ENCODE measurements around the gene TAGAP.
"Not testable (repeated sequence)": the region's sequence is repeated elsewhere in the genome, so short reads cannot be mapped to it uniquely, and the experiment has no call there.

TAGAP gene

DNA sequence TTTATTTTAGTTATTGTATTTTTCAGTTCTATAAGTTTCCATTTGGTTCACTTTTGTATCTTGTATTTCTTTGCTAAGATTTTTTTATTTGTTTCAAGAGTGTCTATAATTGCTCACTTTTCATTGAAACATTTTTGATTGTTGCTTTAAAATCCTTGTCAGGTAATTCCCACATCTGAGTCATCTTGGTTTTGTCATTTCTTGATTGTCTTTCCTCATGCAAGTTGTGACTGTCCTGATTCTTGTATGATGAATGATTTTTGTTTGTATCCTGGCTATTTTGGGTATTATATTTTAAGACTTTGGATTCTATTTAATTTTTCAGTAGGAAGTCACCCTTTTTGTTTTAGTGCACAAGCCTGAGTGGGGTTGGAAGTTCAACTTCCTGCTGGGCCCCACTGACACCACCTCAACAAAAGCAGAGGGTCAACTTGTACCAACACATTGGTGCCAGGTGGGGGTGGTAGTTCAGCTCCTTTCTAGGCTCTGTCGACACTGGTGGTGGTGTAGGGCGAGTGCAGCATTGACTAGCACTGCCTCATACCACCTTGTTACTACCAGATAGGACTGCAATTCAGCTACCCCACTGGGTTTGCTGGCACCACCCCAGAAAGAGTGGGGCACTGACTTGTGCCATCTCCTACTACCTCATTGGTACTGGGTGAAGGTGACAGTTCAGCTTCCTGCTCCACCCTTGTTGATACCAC is 53.6 kb downstream of the TAGAP start:
- peaks cover 6% of the 10 kb centered on the region; the same call in 1 of the 2 replicates for H3K9me3 ChIP-seq (ENCODE audit: low read length)
- no peaks in the 10 kb centered on the region for H3K9me2 ChIP-seq (ENCODE audit: low read depth, low read length)
- no peaks in the 10 kb centered on the region for H4K20me1 ChIP-seq (ENCODE audit: insufficient read depth, low read length)
- H3K27ac ChIP-seq (ENCODE audit: low read depth, low read length, poor library complexity, severe bottlenecking) = no peak overlapping the region
- H2AFZ ChIP-seq (ENCODE audit: low read length) = no peak overlapping the region
- no peaks in the 10 kb centered on the region for H3K27me3 ChIP-seq (ENCODE audit: insufficient read depth, low read length)
- H3K4me3 ChIP-seq (ENCODE audit: low read depth, low read length, poor library complexity, severe bottlenecking) = no peak overlapping the region
- no peak overlapping the region for H3K4me2 ChIP-seq (ENCODE audit: low read length)
- no peaks in the 10 kb centered on the region for H3K4me1 ChIP-seq (ENCODE audit: insufficient read depth, low read length, severe bottlenecking)
- no peak overlapping the region for H3K9ac ChIP-seq (ENCODE audit: low read length)
- no peak for TF ChIP-seq EZH2 (IDR thresholded peaks at IDR 0.05; ENCODE audit: borderline replicate concordance, low read length)
- TF ChIP-seq, protein P1, sequence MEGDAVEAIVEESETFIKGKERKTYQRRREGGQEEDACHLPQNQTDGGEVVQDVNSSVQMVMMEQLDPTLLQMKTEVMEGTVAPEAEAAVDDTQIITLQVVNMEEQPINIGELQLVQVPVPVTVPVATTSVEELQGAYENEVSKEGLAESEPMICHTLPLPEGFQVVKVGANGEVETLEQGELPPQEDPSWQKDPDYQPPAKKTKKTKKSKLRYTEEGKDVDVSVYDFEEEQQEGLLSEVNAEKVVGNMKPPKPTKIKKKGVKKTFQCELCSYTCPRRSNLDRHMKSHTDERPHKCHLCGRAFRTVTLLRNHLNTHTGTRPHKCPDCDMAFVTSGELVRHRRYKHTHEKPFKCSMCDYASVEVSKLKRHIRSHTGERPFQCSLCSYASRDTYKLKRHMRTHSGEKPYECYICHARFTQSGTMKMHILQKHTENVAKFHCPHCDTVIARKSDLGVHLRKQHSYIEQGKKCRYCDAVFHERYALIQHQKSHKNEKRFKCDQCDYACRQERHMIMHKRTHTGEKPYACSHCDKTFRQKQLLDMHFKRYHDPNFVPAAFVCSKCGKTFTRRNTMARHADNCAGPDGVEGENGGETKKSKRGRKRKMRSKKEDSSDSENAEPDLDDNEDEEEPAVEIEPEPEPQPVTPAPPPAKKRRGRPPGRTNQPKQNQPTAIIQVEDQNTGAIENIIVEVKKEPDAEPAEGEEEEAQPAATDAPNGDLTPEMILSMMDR (IDR thresholded peaks at IDR 0.05; ENCODE audit: low read length) = peak; percentile 41; the same call in 1 of the 2 replicates
- no peaks in the 10 kb centered on the region for H3F3A ChIP-seq (ENCODE audit: insufficient read depth, low read length)
- H3K36me3 ChIP-seq (ENCODE audit: insufficient read depth, low read length) = no peaks in the 10 kb centered on the region
- no peaks in the 10 kb centered on the region for H3K79me2 ChIP-seq (ENCODE audit: insufficient read depth, low read length)

DNA sequence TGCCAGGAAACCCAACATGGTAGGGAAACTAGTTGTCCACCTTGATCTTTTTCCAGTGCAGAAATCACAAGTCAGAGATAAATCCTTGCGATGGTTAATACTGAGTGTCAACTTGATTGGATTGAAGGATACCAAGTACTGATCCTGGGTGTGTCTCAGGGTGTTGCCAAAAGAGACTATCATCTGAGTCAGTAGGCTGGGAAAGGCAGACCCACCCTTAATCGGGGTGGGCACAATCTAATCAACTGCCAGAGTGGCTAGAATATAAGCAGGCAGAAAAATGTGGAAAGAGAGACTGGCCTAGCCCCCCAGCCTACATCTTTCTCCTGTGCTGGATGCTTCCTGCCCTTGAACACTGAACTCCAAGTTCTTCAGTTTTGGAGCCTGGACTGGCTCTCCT is 55.1 kb downstream of the TAGAP start:
- H3K9me2 ChIP-seq (ENCODE audit: low read depth, low read length); H3K9me3 ChIP-seq (ENCODE audit: low read length); H3K79me2 ChIP-seq (ENCODE audit: insufficient read depth, low read length); H3F3A ChIP-seq (ENCODE audit: insufficient read depth, low read length); H2AFZ ChIP-seq (ENCODE audit: low read length); H3K4me2 ChIP-seq (ENCODE audit: low read length); H3K36me3 ChIP-seq (ENCODE audit: insufficient read depth, low read length); H3K4me3 ChIP-seq (ENCODE audit: low read depth, low read length, poor library complexity, severe bottlenecking); H3K27me3 ChIP-seq (ENCODE audit: insufficient read depth, low read length); H4K20me1 ChIP-seq (ENCODE audit: insufficient read depth, low read length); H3K27ac ChIP-seq (ENCODE audit: low read depth, low read length, poor library complexity, severe bottlenecking); H3K4me1 ChIP-seq (ENCODE audit: insufficient read depth, low read length, severe bottlenecking); H3K9ac ChIP-seq (ENCODE audit: low read length): not testable (repeated sequence)

DNA sequence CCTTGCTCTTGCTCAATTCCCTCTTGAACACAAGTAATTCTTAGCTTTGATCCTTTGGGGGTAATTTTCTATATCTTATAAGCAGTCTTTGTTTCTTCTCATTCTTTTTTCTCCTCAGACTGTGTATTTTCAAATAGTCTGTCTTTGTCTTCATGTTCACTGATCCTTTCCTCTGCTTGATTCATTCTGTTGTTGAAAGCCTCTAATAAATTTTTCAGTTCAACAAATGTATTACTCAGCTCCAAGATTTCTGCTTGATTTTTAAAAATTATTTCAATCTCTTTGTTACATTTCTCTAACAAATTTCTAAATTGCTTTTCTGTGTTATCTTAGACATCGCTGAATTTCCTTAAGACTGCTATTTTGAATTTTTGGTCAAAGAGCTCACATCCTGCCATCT is 56.3 kb downstream of the TAGAP start:
- TF ChIP-seq, protein P1 (IDR thresholded peaks at IDR 0.05; ENCODE audit: low read length) = no peak
- TF ChIP-seq EZH2 (IDR thresholded peaks at IDR 0.05; ENCODE audit: borderline replicate concordance, low read length) = no peak
- no peak overlapping the region for H2AFZ ChIP-seq (ENCODE audit: low read length)

DNA sequence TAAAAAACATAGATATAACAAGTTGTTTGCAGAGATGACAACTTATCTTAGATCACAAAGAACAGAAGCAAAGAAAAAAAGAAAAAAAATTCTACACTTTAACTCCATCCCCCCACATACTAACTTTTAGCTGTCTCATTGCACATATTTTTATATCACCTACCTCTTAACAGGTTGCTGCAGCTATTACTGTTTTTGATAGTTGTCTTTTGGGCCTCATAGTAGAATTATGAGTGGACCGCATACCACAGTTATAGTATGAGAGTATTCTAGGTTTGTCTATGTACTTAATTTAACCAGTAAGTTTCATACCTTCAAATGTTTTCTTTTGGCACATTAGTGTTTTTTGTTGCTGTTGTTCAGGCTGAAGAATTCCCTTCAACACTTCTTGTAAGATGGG is 57.1 kb downstream of the TAGAP start:
- no peak overlapping the region for H3K27ac ChIP-seq (ENCODE audit: low read depth, low read length, poor library complexity, severe bottlenecking)

More for the DNA sequence above, 56.3 kb downstream of the TAGAP start:
- Histone ChIP-seq H3K27me3 (ENCODE audit: insufficient read depth, low read length) (no peaks in the 10 kb centered on the region), H3K27ac (ENCODE audit: low read depth, low read length, poor library complexity, severe bottlenecking) (no peak overlapping the region), H3K36me3 (ENCODE audit: insufficient read depth, low read length) (no peaks in the 10 kb centered on the region), H3F3A (ENCODE audit: insufficient read depth, low read length) (no peaks in the 10 kb centered on the region), H3K4me3 (ENCODE audit: low read depth, low read length, poor library complexity, severe bottlenecking) (no peak overlapping the region), H3K79me2 (ENCODE audit: insufficient read depth, low read length) (no peaks in the 10 kb centered on the region), H4K20me1 (ENCODE audit: insufficient read depth, low read length) (no peaks in the 10 kb centered on the region), H3K4me2 (ENCODE audit: low read length) (no peak overlapping the region), H3K9ac (ENCODE audit: low read length) (no peak overlapping the region), H3K9me3 (ENCODE audit: low read length) (peaks cover 6% of the 10 kb centered on the region; the same call in 1 of the 2 replicates), H3K9me2 (ENCODE audit: low read depth, low read length) (no peaks in the 10 kb centered on the region), H3K4me1 (ENCODE audit: insufficient read depth, low read length, severe bottlenecking) (no peaks in the 10 kb centered on the region)

More for the DNA sequence above, 57.1 kb downstream of the TAGAP start:
- Histone ChIP-seq H3K79me2 (ENCODE audit: insufficient read depth, low read length) (no peaks in the 10 kb centered on the region), H3K4me3 (ENCODE audit: low read depth, low read length, poor library complexity, severe bottlenecking) (no peak overlapping the region), H3K9me2 (ENCODE audit: low read depth, low read length) (no peaks in the 10 kb centered on the region), H3F3A (ENCODE audit: insufficient read depth, low read length) (no peaks in the 10 kb centered on the region), H3K4me2 (ENCODE audit: low read length) (no peak overlapping the region), H3K4me1 (ENCODE audit: insufficient read depth, low read length, severe bottlenecking) (no peaks in the 10 kb centered on the region), H3K9ac (ENCODE audit: low read length) (no peak overlapping the region), H2AFZ (ENCODE audit: low read length) (no peak overlapping the region), H3K9me3 (ENCODE audit: low read length) (peaks cover 6% of the 10 kb centered on the region; the same call in 1 of the 2 replicates), H3K27me3 (ENCODE audit: insufficient read depth, low read length) (no peaks in the 10 kb centered on the region), H4K20me1 (ENCODE audit: insufficient read depth, low read length) (no peaks in the 10 kb centered on the region), H3K36me3 (ENCODE audit: insufficient read depth, low read length) (no peaks in the 10 kb centered on the region)
- no peak for TF ChIP-seq EZH2 (IDR thresholded peaks at IDR 0.05; ENCODE audit: borderline replicate concordance, low read length)
- TF ChIP-seq, protein P1 (IDR thresholded peaks at IDR 0.05; ENCODE audit: low read length) = no peak

Measured in OCI-LY1 (cell line).